NOMO-1 treated with DMSO at 0.1 percent for 48 hours (cell line): Measurements from ENCODE around the gene KIF3A.

Experiments
- DNase-seq: peaks from one replicate; lab custom pipeline; 2025; ENCODE audit not compliant: unreplicated experiment; lab: John Stamatoyannopoulos, UW

The KIF3A gene

DNA sequence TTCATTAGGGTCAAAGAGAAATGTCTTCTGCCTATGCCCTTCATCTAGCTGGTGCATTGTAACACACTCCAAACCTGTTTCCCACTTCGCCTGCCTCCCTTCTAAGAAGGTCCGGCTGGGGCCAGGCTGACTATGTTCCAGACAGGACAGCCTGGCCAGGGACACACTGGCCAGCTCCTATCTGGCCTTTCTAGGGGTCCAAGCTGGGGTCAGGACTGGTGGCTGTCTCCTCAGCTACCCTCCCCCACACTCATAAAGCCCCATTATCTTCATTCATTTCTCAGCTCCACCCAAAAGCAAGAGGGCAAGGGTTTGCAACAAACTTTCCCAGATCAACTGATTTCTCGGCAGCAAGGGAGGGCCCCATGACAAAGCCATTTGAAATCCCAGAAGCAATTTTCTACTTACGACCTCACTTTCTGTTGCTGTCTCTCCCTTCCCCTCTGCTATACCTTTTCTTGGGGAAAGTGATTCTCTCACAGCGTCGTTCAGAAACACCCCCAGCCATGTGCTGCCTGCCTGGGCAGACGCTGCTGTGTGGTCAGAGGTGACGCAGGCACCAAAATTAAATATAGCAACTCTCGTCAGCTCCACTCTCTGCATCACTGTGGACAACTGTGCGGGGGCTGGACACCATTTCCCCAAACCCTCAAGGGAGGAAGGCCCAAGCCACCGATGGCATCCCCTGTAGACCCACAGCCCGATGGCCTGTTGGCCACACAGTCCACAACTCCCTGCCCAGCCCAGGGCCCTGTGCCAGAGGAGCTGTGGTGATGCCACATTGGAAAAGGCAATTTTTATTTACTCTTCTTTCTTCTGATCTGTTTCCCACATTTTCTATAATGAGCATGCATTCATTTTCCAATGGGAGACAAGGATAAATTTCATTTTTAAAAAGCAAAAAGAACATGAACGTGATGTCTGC is 73.3 kb downstream of the KIF3A start:
- DNase-seq: no peak

DNA sequence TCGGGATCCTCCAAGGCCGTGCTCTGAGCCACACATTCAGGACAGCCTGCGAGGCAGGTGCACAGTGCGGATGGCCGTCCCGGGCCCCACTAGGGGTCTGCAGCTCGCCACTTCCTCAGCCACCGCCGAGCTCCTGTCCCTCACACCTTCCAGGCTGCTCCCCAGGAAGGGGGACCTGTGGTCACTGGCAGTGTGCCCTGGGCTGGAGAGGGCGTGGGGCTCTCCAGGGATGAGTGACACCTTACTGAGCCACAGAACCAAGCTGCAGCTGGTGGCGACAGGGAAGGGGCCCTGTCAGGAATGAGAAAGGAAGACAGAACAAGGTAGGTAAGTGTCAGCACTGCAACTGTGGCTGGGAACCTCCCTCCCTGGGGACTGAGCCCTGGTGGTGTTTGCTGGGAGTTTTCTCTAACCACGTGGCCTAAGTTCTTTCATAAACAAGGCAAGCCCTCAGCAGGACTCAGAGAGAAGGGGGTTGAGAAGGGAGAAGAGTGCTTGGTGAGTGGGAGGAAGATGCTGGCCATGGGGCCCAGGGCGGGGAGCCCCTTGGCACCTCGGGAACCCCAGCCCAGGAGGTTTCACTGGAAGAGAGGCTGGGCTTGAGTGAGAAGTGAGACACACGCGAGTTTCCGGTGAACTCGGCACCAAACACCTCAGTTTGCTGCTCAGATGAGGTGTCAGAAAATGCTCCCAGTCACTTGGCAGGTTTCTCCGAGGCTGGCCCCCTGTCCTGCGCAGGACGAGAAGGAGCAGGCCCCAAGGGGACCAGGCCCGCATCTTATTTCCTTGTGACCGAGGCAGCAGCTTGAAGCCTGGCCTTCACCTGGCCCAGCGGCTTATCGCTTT is 74.2 kb downstream of the KIF3A start:
- no peak for DNase-seq

DNA sequence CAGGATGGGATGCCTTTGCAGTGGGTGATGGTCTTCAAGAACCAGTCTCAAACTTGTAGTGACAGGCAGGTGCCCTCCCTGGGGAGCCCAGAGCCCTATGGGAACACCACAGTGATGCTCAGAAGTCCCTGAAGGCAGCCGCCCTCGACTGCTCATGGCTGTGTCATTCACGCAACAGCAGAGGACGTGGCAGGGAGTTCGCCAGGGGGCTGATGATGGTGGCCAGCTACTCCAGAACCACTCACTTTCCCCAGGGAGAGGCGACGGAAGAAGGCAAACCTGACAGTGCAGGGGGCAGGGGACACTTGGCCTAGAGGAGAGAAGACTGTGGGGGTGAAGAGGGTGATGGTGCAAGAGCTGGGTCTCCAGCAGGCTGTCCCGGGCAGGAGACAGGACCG is 75.3 kb downstream of the KIF3A start:
- DNase-seq: no peak

DNA sequence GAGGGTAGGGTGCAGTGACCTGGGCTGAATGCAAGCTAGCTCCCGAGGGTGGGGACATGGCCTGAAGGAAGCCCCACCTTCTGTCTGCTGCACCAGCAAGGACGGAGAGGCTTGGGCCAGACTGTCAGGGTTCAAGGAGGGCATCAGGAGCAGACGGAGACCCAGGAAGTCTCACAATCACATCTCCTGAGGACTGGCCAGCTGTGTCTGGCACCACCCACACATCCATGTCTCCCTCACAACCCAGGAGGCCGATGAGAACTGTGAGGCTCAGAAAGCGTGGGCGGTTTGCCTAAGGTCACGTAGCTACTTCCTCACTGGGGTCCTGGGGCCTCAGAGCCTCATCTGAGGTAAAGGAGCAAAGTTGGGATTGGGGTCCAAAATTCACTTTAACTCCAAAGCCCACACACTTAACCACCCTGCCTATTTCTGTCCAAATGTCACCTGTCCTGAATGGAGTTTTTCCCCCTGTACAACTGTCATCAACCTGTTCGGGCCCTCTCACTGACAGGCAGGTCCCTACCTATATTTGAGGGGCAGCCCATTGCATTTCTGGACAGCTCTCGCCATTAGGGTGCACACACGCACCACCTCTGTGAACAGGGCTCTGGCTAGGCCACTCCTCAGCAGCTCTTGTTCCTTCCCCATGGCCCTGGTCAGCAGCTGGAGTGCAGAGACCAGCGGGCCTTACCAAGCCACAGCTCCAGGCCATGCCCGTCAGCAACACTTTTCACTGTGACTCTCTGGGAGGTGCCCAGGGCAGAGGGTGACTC is 75.9 kb downstream of the KIF3A start:
- DNase-seq: no peak

DNA sequence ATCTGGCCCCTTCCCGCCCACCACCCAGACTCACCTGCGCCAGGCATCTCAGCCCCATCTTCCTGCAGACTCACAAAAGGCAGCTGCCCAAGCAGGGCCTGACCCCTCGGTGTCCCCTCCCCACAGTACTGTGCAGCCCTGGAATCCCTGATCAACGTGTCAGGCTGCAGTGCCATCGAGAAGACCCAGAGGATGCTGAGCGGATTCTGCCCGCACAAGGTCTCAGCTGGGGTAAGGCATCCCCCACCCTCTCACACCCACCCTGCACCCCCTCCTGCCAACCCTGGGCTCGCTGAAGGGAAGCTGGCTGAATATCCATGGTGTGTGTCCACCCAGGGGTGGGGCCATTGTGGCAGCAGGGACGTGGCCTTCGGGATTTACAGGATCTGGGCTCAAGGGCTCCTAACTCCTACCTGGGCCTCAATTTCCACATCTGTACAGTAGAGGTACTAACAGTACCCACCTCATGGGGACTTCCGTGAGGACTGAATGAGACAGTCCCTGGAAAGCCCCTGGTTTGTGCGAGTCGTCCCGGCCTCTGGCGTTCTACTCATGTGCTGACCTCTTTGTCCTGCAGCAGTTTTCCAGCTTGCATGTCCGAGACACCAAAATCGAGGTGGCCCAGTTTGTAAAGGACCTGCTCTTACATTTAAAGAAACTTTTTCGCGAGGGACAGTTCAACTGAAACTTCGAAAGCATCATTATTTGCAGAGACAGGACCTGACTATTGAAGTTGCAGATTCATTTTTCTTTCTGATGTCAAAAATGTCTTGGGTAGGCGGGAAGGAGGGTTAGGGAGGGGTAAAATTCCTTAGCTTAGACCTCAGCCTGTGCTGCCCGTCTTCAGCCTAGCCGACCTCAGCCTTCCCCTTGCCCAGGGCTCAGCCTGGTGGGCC is 77.5 kb downstream of the KIF3A start:
- no peak for DNase-seq

DNA sequence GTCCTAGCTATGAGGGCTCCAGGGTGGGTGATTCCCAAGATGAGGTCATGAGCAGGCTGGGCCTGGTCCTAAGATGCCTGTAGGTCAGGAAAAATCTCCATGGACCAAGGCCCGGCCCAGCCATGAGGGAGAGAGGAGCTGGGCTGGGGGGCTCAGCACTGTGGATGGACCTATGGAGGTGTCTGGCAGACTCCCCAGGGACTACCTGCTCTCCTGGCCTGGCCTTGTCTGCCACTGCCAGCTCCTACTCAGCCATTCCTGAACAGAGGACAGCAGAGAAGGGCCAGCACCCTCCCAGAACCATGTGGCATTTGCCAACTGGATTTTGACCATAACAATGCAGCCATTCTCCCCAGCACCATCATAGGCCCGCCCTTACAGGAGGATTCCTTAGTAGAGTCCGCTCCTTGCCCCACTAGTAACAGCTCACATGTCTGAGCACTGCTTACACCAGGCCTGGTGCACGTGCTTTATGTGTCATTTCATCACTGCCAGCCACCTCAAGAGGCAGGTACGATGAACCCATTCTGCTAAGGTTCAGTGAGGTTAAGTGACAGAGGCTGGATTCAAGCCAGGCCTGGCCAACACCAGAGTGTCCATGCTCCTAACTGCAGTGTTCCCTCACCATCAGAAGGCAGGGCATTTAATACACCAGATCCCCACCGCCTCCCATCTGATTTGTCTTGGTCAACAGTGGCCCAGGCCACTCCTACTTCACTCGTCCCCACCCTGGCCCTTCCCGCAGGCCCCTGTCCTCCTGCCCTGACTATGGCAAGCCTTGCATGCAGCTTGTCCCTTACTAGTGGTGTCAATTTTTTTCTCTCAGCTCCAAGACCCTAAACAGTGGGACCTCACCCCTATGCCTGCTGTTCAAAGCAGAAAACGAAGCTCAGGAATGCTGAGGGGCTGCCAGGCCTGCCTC is 78.7 kb downstream of the KIF3A start:
- no peak for DNase-seq

DNA sequence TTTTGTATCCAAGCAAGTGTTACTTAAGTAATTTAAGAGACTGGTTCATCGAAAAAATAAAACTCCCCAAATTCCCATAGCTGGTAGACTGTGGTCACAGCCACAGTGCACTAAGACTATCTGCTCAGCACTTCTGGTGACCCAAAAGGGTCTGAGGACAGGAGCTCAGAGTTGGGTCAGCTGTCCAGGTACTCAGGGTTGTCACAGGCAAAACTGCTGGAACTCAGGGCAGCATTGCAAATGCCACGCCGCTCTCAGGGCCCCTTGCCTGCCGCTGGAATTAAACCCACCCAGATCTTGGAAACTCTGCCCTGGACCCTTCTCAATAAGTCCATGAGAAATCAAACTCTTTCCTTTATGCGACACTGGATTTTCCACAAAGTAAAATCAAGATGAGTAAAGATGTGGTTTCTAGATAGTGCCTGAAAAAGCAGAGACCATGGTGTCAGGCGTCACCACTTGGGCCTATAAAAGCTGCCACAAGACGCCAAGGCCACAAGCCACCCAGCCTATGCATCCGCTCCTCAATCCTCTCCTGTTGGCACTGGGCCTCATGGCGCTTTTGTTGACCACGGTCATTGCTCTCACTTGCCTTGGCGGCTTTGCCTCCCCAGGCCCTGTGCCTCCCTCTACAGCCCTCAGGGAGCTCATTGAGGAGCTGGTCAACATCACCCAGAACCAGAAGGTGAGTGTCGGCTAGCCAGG is 79.5 kb downstream of the KIF3A start, which contains the start of gene IL13:
IL13 (plus strand) TSS at position 498 of the 705 bp plus-strand sequence; CDS start at position 512, 14 bp downstream.
- no peak for DNase-seq

DNA sequence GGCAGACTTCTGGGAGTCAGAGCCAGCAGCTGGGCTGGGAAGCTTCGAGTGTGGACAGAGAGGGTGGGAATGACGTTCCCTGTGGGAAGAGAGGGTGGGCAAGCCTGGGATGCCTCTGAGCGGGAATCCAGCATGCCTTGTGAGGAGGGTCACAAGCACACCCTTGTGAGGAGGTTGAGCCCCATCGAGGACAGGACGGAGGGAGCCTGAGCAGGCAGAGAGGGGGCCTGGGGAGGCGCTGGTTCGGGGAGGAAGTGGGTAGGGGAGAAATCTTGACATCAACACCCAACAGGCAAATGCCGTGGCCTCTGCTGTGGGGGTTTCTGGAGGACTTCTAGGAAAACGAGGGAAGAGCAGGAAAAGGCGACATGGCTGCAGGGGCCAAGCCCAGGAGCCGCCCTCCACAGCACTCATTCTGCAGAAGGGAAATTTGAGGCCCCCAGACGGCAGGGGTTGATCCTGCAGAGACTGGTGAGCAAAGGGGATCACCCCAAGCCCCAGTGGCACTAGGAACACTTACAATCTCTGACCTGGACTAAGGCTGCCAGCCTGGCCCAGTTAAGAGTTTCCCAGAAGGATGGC is 80.5 kb downstream of the KIF3A start:
- DNase-seq: no peak

DNA sequence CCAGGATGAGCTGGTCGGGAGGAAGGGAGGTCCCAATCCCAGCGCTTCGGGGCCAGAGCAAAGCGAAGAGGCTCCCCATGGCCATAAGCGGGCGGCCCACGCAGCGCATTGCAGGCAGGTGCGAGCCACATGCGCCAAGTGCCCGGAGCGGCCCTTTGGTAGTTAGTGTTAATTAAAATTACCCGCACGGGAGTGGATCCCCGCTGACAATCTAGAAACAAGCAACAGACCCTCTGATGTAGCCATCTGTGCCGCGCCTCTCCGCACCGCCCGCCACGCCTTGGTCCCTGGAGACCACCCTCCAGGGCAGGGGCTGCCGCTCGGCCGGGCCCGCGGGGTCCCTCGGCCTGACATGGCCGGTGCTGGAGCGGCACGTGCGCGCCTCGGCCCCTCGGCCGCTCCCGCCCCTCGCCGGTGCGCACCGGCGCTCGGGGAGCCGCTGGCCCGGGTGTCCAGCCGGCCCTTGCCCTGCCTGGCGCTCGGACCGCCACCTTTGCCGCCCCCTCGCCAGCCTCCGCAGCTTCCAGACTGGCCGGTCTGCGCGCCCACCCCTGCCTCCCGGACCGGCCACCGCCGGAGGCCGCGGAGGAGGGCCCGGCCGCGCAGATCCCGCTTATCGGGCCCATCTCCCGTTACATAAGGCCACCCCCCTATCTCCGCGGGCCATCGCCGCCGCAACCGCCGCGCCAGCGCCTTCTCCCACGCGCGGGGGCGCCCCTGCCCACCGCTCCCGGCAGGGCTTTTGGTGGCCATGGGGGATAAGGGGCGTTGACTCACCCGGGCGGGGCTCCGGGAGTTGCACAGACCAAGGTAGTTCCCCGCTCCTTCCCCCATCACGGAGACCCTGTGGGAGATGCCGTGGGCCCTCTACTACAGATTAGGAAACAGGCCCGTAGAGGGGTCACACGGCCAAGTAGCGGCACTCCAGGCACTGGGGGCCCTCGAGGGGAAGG is 81.2 kb downstream of the KIF3A start:
- DNase-seq: no peak

DNA sequence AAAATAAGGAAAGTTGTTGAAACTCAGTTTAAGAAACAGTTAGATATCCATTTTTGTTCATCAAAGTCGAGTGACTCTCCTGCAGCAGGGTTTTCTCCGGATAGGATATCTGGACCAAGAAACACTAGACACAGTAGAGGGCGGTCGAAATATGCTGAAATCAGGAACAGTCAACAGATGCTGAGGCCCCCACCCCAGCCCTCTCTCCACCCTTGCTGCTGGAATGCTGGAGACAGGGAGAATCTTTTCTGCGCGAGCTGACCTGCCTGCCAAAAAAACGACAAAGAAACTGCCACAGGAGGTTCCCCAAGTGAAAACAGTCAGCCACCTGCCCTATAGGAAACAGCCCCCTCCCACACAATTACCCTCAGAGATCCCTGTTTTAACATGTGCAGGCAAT is 83.6 kb downstream of the KIF3A start:
- no peak for DNase-seq

DNA sequence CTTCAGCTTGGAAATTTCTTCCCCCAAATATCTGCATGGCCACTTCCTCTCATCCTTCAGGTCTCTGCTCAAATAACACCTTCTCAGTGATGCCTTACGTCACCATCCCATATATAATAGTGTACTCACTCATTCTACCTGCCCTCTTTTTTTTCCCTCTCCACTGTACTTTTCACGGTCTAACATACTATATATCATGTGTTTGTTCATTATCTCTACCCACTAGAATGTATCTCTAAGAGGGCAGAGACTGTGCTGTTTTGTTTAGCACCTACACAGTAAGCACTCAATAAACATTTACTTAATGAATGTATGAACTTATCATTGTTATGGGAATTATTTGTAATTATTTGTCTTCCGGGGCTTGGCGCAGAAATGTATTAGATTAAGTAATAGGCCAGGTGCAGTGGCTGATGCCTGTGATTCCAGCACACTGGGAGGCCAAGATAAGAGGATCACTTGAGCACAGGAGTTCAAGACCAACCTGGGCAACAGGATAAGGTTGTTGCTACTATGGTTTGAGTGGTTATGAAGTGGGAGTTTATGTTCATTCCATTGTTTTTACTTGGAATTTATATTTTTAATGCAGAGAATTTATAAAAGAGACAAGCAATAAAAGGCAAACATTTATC is 85.4 kb downstream of the KIF3A start:
- no peak for DNase-seq

DNA sequence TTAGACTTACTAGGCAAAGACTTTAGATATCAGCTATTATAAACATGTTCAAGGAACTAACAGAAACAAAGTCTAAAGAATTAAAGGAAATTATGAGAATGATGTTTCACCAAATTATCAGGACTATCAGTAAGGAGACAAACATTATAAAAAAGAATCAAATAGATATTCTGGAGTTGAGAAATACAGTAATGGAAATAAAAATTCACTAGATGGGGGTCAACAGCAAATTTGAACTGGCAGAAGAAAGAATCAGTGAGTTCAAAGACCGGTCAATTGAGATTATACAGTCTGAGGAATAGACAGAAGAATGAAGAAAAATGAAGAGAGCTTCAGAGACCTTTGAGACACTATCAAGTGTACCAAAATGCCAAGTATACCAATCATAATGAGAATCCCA is 89.0 kb downstream of the KIF3A start:
- DNase-seq: no peak

DNA sequence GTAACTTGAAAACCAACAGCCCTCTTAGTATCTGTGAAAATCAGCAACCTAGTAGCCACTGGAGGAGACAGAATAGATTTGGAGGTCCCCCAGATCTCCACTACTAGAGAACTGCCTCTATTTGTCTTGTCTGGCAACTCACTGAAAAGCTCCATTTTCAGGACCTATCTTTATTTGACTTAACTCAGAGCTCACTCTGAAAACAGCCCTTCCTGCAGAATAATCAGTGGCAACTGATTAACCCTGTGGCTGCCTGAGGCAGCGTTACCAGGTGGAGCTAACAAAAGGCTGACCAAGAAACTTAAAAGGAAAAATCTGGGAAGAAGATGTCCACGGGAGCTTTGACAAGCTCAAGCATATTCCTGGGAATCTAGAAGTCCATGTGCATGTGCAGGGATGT is 89.9 kb downstream of the KIF3A start:
- no peak for DNase-seq

DNA sequence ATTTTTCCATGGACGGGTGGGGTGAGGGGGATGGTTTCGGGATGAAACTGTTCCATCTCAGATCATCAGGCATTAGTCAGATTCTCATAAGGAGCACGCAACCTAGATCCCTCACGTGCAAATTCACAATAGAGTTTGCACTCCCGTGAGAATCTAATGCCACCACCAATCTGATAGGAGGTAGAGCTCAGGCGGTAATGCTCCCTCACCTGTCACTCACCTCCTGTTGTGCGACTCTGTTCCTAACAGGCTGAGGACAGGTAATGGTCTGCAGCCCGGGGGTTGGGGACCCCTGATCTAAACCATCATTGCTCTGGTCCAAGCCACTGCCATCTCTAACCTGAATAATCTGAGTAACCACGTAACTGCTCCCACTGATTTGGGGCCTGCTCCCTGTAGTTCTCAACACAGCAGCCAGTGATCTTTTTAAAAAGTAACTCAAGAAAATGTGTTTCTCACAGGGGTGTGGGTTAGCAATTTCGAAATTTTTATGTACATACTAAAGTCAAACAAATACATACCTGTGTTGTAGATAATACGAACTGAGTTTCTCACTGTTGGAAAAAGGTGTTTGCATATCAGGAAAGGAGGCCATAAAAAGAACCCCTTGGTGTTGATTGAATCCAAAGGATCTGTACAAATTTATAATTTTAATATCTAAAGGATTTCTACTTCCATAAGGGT is 90.6 kb downstream of the KIF3A start:
- DNase-seq: no peak

DNA sequence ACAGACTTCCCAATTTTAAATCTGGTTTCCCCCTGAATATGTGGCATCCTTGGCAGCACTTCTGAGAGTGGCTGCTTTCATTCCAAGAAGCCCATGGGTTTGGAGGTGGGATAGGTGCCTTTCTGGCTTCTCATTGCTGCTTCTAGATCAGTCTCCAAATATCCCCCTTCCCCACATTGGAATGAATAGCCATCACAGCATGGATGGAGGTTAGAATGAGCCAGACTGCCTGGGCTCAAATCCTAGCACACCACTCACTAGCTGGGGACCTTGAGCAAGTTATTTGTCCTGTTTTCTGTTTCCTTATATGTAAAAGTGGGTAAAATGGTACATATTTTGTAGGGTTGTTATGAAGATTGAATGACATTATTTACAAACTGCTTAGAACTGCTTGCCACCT is 93.2 kb downstream of the KIF3A start:
- DNase-seq: no peak
